ENCODE data around the gene OPN3. TPM values are rescaled to one million over a fixed set of nuclear protein-coding genes. Genes with fewer than 3 reads are reported as not detected.
"Not testable (repeated sequence)": the region's sequence is repeated elsewhere in the genome, so short reads cannot be mapped to it uniquely, and the experiment has no call there.

OPN3 gene
- total RNA-seq, 1 donor from 2014 or later: 14.7 TPM

GRCh38 chr1:241666419-241666818, 26.2 kb upstream of the OPN3 start:
- Histone ChIP-seq H3K36me3 (ENCODE audit: control insufficient read depth, insufficient read depth, low read length) (no peaks in the 10 kb centered on the region), H3K4me3 (ENCODE audit: low read depth, low read length) (no peak overlapping the region), H3K27me3 (ENCODE audit: control insufficient read depth, insufficient read depth, low read length) (no peaks in the 10 kb centered on the region)
- DNase-seq (ENCODE audit: low read depth) (no peak), FAIRE-seq (no peak)
- TF ChIP-seq, protein P1, sequence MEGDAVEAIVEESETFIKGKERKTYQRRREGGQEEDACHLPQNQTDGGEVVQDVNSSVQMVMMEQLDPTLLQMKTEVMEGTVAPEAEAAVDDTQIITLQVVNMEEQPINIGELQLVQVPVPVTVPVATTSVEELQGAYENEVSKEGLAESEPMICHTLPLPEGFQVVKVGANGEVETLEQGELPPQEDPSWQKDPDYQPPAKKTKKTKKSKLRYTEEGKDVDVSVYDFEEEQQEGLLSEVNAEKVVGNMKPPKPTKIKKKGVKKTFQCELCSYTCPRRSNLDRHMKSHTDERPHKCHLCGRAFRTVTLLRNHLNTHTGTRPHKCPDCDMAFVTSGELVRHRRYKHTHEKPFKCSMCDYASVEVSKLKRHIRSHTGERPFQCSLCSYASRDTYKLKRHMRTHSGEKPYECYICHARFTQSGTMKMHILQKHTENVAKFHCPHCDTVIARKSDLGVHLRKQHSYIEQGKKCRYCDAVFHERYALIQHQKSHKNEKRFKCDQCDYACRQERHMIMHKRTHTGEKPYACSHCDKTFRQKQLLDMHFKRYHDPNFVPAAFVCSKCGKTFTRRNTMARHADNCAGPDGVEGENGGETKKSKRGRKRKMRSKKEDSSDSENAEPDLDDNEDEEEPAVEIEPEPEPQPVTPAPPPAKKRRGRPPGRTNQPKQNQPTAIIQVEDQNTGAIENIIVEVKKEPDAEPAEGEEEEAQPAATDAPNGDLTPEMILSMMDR (IDR thresholded peaks at IDR 0.05; ENCODE audit: insufficient read depth, low read length, severe bottlenecking): no peak

- no peak overlapping the region for H3K4me3 ChIP-seq (ENCODE audit: low read depth, low read length)
- FAIRE-seq (no peak), DNase-seq (ENCODE audit: low read depth) (no peak)
- TF ChIP-seq, protein P1 (IDR thresholded peaks at IDR 0.05; ENCODE audit: insufficient read depth, low read length, severe bottlenecking): no peak
- H3K27me3 ChIP-seq (ENCODE audit: control insufficient read depth, insufficient read depth, low read length): no peaks in the 10 kb centered on the region
- no peaks in the 10 kb centered on the region for H3K36me3 ChIP-seq (ENCODE audit: control insufficient read depth, insufficient read depth, low read length)
These were observed 20.3 kb upstream of the OPN3 start for GRCh38 chr1:241660424-241660972.

DNA sequence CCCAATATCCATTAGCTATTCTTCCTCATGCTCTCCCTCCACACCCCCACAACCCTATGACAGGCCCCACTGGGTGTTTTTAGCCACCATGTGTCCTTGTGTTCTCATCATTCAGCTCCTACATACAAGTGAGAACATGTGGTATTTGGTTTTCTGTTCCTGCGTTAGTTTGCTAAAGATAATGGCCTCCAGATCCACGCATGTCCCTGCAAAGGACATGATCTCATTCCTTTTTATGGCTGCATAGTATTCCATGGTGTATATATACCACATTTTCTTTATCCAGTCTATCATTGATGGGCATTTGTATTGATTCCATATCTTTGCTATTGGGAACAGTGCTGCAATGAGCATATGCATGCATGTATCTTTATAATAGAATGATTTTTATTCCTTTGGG, 18.8 kb upstream of the OPN3 start:
- DNase-seq (ENCODE audit: low read depth); H3K36me3 ChIP-seq (ENCODE audit: control insufficient read depth, insufficient read depth, low read length); H3K27me3 ChIP-seq (ENCODE audit: control insufficient read depth, insufficient read depth, low read length); H3K4me3 ChIP-seq (ENCODE audit: low read depth, low read length); FAIRE-seq: not testable (repeated sequence)

DNA sequence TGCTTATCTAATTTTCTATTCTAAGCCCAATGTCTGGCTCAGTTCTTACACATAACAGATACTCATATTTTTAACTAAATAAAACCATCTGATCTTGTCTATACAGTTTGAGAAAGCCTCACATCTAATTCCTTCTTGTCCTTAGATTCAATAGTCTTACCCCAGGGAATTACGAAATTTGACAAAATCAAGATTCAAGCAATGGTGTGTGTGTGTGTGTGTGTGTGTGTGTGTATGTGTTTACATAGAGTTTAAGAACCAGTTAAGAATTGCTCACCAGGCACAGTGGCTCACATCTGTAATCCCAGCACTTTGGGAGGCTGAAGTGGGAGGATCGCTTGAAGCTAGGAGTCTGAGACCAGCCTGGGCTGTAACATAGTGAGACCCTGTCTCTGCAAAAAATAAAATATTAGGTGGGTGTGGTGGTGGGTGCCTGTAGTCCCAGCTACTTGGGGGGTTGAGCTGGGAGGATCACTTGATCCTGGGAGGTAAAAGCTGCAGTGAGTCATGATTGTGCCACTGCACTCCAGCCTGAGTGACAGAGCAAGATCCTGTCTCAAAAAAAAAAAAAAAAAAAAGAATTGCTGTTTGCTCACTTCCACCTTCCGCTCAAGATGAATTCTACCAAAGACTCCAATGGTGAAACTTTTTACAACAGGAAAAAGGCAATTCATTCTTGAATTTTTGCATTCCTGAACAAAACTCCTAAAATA, 18.1 kb upstream of the OPN3 start:
- FAIRE-seq (no peak), DNase-seq (ENCODE audit: low read depth) (peak; percentile 49)
- no peak overlapping the region for H3K4me3 ChIP-seq (ENCODE audit: low read depth, low read length)
- no peaks in the 10 kb centered on the region for H3K27me3 ChIP-seq (ENCODE audit: control insufficient read depth, insufficient read depth, low read length)
- no peaks in the 10 kb centered on the region for H3K36me3 ChIP-seq (ENCODE audit: control insufficient read depth, insufficient read depth, low read length)
- TF ChIP-seq, protein P1 (IDR thresholded peaks at IDR 0.05; ENCODE audit: insufficient read depth, low read length, severe bottlenecking): no peak

DNA sequence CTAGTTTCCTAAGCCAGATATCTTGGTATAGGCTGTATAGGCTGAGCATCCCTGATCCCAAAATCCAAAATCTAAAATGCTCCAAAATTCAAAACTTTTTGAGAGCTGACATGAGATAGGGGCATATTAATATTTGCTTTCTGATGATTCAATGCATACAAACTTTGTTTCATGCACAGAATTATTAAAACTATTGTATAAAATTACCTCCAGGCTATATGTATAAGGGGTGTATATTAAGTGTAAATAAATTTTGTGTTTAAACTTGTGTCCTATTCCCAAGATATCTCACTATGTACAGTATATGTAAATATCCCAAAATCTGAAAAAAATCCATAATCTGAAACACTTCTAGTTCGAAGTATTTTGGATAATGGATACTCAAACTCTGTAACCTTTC, 14.5 kb upstream of the OPN3 start:
- H3K27me3 ChIP-seq (ENCODE audit: control insufficient read depth, insufficient read depth, low read length): no peaks in the 10 kb centered on the region
- no peak overlapping the region for H3K4me3 ChIP-seq (ENCODE audit: low read depth, low read length)
- H3K36me3 ChIP-seq (ENCODE audit: control insufficient read depth, insufficient read depth, low read length): no peaks in the 10 kb centered on the region
- no peak for DNase-seq (ENCODE audit: low read depth)
- TF ChIP-seq, protein P1 (IDR thresholded peaks at IDR 0.05; ENCODE audit: insufficient read depth, low read length, severe bottlenecking): no peak
- no peak for FAIRE-seq

DNA sequence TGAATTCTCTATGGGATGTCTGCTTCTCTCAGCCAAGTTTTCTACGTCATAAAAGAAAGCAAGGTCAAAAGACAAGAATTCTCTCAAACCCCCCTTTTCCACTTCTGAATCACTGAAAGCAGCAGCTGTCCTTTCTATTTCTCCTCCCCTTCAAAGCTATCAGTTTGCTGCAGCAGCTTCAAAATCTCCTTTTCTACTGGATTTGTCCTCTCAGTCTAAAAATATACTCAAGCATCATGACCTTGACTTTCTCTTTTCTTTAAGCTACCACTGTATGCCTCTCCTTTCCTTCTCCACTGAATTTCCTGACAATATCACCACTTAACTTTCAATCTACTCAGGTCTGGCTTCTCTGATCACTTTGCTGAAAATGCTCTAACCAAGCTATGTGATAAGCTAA, 13.8 kb upstream of the OPN3 start:
- TF ChIP-seq, protein P1 (IDR thresholded peaks at IDR 0.05; ENCODE audit: insufficient read depth, low read length, severe bottlenecking): no peak
- DNase-seq (ENCODE audit: low read depth) (no peak), FAIRE-seq (no peak)
- Histone ChIP-seq H3K36me3 (ENCODE audit: control insufficient read depth, insufficient read depth, low read length) (no peaks in the 10 kb centered on the region), H3K27me3 (ENCODE audit: control insufficient read depth, insufficient read depth, low read length) (no peaks in the 10 kb centered on the region), H3K4me3 (ENCODE audit: low read depth, low read length) (no peak overlapping the region)

Data from bronchial epithelial cell (primary cell).